GM23338 (cell line): Measurements from ENCODE around the gene KLRC3.

Source experiments
- CTCF ChIP-seq, 2 experiments: fragments of 200-600 bp in 1 of 2; sonication (generic) in 1 of 2; conservative IDR thresholded peaks; 2 replicates each; pipeline versions ENCODE4 v1.5.1 to v1.6.1; 2016 to 2017; ENCODE audit warnings: antibody characterized with exemption in 2 of 2, low read depth in 2 of 2, mild to moderate bottlenecking in 2 of 2, moderate library complexity in 1 of 2
- ETS1 ChIP-seq: IDR thresholded peaks from 2 replicates; pipeline ENCODE4 v1.6.1; 2016; ENCODE audit warnings: antibody characterized with exemption
- EZH2 ChIP-seq: fragments of 200-600 bp; sonication (generic); IDR thresholded peaks from one replicate; pipeline ENCODE4 v1.8.0; 2017; ENCODE audit warnings: antibody characterized with exemption, mild to moderate bottlenecking, low read depth; ENCODE audit not compliant: unreplicated experiment
- REST ChIP-seq: IDR thresholded peaks from one replicate; pipeline ENCODE4 v1.6.1; 2018; ENCODE audit warnings: antibody characterized with exemption; ENCODE audit not compliant: unreplicated experiment
- ZNF331 ChIP-seq: fragments of 250-450 bp; sonication (Bioruptor Pico); IDR thresholded peaks from 2 replicates; pipeline ENCODE4 v1.5.0; 2020; ENCODE audit warnings: low read depth, mild to moderate bottlenecking, moderate library complexity

- no peak for TF ChIP-seq EZH2
- no peak for TF ChIP-seq ETS1
- no peak for TF ChIP-seq CTCF (conservative IDR thresholded peaks at IDR 0.05; ENCODE audit: low read depth in 2 of 2)
- no peak for TF ChIP-seq REST
- no peak for TF ChIP-seq ZNF331
Observed at GRCh38 chr12:10398168-10398567, 22.2 kb downstream of the KLRC3 start.
